HG03280 (cell line): ENCODE data around the gene GTF2B.
A peak's percentile ranks its signal among the peaks of the same experiment; 100 is the strongest.
"Not testable (repeated sequence)": the region's sequence is repeated elsewhere in the genome, so short reads cannot be mapped to it uniquely, and the experiment has no call there.

Experiments
- ATAC-seq: cut with Tn5 transposase; IDR thresholded peaks from one replicate; pipeline ENCODE4 v1.9.1; 2021; ENCODE audit warnings: mild to moderate bottlenecking, moderate library complexity; ENCODE audit not compliant: unreplicated experiment

Gene GTF2B, protein sequence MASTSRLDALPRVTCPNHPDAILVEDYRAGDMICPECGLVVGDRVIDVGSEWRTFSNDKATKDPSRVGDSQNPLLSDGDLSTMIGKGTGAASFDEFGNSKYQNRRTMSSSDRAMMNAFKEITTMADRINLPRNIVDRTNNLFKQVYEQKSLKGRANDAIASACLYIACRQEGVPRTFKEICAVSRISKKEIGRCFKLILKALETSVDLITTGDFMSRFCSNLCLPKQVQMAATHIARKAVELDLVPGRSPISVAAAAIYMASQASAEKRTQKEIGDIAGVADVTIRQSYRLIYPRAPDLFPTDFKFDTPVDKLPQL

DNA sequence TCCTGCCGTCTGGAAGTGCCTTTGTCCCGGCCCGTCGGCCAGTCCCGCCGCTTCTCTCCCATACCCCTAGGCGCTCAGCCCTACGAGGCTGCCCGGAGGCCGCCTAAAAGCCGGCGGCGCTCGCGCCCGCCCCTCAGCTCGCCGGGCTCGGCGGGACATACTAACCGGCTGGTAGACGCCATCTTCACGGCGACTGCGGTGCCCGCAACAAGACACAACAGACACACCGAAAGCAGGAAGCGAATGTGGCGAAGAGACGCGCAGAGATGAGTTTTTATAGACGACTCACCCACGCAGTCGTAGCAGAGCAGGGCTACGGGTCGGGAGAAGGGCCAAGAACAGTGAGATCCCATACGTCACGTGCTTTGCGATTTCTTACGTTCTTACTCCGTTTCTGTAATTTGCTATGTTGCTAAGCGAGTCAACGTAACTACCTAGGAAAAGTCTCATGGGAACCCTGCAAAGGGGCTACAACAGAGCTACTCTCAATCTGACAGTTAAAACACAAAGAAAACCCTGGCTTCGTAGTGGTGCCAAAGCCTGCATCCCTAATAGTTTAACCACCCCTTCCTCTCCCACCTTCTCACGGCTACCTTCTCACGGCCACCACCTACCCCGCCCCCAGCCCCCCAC, at the start of gene GTF2B:
GTF2B (minus strand) TSS at position 250 of the 633 bp plus-strand sequence; CDS start at position 182, 68 bp downstream.
- peak; percentile 94 for ATAC-seq

DNA sequence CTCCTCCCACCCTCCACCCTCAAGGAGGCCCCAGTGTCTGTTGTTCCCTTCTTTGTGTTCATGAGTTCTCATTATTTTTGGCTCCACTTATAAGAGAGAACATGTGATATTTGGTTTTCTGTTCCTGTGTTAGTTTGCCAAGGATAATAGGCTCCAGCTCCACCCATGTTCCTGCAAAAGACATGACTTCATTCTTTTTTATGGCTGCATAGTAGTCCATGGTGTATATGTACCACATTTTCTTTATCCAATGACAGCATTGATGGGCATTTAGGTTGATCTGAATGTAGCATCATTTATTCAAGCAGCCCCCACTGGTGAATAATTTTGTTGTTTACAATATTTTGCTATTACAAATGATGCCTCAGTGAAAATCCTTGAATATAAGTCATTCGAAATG, 47.2 kb upstream of the GTF2B start:
- not testable (repeated sequence) for ATAC-seq

DNA sequence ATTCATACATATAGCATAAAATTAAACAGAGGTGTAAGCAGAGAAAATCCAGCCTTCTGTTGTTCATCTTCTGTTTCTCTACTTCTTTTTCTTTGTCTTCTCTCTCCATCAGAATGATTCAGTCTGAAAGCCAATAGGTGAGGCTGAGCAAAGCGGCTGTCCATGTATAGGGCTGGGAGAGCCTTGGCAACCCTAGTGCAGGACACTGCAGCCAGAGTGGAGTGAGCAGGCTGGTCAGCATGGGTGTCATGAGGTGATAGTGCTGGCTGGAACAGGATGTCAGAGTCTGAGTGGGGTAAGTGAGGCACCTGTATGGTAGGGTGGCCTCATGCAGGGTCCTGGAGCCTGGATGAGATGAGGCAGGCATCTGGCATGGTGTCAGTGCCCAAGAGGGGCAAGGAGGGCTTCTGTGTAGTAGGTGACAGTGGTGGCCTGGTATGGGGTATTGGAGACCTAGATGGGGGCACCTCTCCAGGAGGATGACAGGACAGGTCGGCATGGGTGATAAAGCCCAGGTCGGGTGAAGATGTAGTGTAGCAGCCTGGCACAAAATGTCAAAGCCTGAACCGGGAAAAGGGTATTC, 45.5 kb upstream of the GTF2B start:
- ATAC-seq = no peak

DNA sequence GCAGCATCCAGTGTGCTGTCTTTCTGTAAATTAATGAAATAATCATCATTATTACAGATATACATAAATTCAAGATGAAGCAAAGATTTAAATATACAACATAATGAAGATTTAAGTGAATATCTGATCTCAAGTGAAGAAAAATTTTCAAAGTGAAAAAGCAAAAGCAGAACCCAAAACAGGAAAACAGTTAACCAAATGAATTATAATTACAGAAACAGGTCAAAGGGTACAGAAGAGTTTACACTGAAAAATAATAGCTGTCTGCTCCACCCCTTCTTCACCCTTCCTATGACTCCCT, 44.8 kb upstream of the GTF2B start:
- ATAC-seq = no peak

DNA sequence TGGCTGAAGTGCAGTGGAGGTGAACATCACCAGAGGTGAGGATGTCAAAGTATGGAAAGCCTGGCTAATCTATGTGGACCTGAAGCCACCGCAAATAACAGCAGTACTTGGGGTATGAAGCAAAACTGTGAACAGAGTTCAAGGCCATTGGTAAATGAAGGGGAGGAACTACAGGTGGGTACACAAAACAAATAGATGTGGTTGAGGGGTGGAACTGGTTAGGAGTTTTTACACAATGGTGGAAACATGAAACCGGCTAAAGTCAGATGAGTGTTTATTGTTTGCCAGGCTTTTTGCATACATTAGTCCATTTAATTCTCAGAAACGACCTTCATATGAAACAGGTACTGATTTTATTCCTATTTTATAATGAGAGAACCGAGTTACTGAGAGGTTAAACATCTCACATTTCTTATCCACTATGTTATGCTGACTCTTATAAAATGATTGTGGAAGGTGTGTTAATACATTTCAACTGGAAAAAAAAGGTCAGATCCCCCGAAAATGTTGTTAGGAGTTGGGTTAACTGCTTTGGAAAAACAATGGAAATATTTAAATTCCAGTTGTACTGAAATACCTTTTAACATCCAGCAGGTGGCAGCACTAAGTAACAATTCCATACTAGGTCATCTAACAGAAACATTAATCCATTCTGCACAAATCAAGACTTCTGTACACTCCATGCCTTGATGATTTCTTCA, 44.3 kb upstream of the GTF2B start:
- no peak for ATAC-seq

DNA sequence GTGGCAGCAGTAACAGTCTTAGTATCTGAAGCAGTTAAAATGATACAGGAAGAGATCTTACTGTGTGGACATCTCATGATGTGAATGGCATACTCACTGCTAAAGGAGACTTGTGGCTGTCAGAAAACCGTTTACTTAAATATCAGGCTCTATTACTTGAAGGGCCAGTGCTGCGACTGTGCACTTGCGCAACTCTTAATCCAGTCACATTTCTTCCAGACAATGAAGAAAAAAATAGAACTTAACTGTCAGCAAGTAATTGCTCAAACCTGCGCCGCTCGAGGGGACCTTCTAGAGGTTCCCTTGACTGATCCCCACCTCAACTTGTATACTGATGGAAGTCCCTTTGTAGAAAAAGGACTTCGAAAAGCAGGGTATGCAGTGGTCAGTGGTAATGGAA, 38.8 kb upstream of the GTF2B start:
- ATAC-seq = not testable (repeated sequence)

DNA sequence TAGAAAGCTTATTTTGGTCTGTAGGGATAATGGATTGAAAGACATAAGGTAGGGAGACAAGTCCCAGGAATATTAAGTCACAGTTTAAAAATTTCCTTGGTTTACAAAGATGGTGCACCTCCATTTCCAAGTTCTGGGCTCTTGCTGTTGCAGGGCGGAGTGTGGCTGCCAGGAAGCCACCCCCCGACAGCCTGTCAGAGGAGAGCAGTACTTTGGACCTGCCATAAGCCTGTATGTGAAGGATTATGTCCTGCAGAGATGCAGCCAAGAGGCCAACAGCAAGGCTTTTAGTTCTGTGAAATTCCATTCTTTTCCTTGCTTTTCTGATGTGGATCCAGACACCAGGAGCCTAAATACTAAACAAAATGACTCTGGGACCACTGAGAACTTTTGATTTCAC, 31.9 kb upstream of the GTF2B start:
- no peak for ATAC-seq

DNA sequence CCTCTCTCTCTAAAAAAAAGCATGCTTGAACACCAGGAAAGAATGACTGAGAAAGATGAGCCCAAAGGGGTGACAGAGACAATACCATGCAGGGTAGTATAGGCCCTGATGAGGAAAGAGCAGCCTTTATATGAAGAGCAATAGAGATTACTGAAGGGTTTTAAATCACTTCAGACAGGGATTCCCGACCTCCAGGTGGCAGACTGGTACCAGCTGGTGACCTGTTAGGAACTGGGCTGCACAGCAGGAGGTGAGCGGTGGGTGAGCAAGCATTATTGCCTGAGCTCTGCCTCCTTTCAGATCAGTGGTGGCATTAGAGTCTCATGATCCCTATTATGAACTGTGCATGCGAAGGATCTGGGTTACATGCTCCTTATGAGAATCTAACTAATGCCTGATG, 30.8 kb upstream of the GTF2B start:
- no peak for ATAC-seq

DNA sequence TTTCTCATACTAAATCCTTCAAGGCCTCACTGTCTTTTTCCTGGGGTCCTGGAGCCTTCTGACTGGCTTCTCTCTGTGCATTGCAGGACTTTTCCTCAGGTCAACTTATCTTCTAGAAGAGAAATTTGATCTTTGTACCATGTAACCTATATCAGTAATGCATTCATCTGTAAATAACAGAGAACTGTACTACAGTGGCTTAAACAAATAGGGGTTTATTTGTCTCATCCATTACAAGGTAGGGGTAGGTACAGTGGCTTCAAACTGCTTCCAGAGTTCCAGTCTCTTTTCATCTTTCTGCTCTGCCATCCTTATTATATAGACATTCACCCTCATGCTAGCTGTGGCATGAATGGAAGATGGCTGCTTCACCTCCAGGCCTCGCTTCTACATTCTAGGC, 29.5 kb upstream of the GTF2B start:
- no peak for ATAC-seq

DNA sequence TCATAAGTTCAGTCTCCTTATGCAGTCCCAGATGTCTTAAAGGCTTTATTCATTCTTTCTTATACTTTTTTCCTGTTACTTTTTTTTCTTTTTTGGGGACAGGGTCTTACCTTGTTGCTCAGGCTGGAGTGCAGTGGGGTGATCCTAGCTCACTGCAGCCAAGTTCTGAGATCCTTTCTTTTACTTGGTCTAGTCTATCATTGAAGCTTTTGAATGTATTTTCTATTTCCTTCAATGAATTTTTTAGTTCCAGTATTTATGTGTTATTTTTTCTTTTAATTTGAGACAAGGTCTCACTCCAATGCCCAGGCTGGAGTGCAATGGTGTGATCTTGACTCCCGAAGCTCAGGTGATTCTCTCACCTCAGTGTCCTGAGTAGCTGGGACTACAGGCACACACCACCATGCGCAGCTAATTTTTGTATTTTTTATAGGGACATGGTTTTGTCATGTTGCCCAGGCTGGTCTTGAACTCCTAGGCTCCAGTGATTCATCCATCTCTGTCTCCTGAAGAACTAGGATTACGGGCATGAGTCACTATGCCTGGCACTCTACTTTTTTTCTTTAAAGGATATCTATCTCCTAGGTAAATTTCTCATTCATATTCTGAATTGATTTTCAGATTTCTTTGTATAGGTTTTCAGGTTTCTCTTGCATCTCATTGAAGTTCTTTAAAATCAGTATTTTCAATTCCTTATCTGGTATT, 26.1 kb upstream of the GTF2B start:
- ATAC-seq = no peak

DNA sequence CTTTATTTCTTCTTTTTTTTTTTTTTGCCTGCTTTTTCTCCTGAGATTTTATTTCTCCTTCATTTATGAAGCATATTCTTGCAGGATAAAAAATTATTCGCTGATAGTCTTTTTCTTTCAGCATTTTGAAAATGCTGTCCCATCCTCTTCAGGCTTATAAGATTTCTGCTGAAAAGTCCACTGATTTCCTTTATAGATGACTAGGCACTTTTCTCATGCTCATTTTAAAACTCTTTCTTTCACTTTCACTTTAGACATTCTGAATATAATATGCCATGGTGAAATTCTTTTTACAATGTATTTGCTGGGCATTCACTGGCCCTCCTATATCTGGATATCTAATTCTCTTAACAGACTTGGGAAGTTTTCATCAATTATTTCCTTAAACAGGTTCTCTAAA, 25.5 kb upstream of the GTF2B start:
- no peak for ATAC-seq

DNA sequence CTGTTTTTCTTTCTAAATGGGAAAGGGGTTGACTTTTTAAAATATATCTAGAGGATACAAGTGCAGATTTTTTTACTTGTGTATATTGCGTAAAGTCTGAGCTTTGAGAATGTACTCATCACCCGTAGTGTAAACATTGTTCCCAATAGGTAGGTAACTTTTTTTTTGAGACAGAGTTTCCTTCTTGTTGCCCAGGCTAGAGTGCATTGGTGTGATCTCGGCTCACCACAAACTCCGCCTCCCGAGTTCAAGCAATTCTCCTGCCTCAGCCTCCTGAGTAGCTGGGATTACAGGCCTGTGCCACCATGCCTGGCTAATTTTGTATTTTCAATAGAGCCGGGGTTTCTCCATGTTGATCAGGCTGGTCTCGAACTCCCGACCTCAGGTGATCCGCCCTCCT, 20.4 kb upstream of the GTF2B start:
- not testable (repeated sequence) for ATAC-seq

DNA sequence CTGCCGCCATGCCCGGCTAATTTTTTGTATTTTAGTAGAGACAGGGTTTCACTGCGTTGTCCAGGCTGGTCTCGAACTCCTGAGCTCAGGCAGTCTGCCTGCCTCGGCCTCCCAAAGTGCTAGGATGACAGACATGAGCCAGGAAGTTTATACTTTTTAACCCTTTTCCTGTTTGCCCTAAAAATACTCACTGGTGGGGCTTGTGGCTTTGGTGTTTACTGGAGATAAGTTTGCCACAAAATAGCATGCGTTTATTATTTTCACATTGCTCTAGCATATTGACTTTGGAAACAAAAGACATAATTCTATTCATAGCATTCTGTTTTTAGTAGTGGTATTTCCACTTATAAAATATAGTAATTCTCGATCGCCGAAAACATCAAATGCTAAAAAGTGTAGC, 19.8 kb upstream of the GTF2B start:
- ATAC-seq = no peak

DNA sequence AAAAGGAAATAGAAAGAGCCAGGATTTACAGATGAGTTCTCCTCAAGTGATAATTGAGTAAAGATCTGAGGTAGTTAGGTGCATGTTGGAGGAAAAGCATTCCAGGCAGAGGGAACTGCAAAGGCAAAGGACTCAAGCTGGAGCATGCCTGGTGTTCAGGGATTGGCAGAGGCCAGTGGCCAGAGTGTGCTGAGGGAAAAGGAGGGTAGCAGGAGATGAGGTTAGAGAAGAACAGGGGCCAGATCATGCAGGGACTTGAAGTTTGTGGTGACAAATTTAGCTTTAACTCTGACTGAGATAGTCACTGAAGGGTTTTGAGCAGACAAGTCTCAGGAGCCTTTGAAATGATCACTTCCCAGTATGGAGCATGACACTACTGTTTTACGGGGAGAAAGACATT, 19.0 kb upstream of the GTF2B start:
- ATAC-seq = no peak

DNA sequence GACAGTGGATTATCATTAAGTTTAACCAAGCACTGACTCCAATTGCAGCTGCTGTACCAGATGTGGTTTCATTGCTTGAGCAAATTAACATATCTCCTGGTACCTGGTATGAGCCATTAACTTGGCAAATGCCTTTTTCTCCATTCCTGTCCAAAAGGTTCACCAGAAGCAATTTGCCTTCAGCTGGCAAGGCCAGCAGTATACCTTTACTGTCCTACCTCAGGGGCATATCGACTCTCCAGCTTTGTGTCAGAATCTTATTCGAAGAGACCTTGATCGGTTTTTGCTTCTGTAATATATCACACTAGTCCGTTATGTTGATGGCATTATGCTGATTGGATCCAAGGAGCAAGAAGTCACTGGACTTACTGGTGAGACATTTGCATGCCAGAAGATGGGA, 9.5 kb upstream of the GTF2B start:
- no peak for ATAC-seq

DNA sequence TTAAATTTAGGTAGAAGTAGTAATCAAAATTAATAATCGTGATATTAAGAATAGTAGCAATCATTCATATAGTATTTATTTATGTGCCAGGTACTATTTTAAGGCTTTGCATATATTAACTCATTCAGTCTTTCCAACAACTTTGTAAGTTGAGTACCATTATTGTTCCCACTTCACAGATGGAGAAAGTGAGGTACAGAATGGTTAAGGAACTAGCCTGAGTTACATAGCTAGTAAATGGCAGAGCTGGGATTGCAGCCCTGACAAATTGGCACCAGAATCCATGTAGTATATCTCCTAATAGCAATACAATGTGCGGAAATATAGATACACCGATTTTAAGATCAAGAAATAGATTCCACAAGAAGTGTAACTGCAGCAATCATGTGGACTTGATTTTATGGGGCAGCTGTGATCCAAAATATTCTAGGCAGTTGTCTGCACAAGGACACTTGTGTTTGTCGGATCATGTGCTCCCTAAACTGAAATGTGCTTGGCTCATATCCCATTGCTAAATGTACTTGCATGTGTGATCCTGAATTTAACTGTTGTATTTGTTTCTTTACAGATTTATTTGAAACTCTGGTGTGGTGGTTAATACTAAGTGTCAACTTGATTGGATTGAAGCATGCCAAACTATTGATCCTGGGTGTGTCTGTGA, 5.8 kb upstream of the GTF2B start:
- no peak for ATAC-seq

DNA sequence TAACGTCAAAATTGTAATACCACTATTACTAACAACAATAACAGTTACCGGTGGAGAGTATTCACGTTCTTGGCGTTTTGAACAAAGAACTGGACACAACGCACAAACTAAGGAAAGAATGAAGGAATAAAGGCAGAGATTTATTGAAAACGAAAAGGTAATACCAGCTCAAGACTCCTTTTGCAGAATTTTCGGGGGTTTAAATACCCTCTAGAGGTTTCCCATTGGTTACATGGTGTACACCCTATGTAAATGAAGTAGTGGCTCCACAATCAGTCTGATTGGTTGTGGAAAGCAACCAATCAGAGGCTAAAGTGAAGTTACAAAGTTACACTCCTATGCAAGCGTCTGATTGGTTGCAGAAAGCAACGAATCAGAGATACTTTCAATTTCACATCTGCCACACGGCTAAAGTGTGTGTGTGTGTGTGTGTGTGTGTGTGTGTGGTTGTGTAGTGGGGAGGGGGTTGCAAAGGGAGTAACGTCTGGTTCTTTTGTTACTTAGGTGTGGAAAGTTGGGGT, 1.1 kb upstream of the GTF2B start:
- no peak for ATAC-seq

DNA sequence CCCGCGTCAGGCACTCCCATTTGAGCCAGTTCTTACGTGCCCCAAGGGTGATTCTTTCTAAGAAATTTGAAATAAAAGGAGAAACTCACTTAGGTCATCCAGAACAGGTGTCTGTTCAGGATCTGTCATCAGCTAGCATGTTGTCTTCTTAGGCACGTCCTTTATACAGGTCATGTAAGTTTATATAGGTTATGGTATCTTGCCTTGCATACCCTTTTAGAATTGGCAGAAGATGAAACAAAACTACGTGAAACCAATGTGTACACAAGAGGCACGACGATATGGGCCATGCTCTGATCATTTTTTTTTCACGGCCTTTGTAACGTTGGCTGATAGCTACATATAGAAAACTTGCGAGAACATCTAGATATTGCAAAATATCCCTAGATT, 579 bp upstream of the GTF2B start:
- no peak for ATAC-seq

DNA sequence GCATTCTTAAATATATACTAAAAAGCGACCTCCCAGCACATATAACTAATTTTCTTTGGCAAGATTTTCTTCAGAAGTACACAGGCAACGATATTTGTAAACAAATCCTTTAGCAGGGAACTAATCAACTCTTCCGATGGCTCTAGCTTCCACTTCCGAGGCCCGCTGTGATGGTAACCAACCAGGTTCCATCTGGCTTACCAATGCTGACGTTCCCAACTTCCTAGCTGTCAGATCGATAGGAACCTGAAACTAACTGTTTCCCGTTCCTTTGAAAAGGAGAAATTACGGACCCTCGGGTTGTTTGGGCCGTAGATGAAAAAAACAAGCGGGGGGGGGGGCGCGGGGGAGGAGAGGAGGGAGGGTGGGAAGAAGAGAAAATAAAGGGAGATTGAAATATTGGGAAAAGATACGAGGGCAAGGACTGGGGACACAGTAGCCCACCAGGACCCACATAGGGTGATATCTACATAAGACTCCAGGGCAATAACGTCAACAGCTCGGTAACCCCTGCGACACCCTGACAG, 513 bp downstream of the GTF2B start:
- no peak for ATAC-seq

DNA sequence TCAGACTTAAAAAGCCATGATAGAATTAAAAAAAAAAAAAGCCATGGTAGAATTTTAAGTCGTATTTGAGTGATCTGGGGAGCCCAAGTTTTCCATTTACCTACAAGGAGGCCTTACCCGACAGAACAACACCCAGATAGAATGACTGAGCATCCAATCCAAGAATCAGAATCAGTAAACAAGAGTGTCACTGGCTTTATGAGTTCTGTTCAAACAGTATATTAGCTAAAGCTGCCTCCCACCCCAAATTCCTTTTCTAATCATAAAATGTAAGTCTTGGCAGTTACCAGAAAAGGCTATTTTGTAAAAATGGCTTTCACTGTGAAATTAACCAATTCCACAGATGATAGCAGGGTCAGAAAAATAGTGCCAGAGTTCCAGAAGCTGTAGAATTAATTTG, 1.2 kb downstream of the GTF2B start:
- no peak for ATAC-seq
